Stimulated activated CD4-positive, alpha-beta T cell treated with anti-CD3 and anti-CD28 coated beads, Interleukin-2, amount 100 ng/mL, for 4 hours (primary cell): ENCODE data around the gene BACE2.

Experiments
- DNase-seq: peaks from one replicate; pipeline ENCODE4 v3.0.0-alpha.2; 2020; ENCODE audit warnings: low read depth

Gene BACE2

DNA sequence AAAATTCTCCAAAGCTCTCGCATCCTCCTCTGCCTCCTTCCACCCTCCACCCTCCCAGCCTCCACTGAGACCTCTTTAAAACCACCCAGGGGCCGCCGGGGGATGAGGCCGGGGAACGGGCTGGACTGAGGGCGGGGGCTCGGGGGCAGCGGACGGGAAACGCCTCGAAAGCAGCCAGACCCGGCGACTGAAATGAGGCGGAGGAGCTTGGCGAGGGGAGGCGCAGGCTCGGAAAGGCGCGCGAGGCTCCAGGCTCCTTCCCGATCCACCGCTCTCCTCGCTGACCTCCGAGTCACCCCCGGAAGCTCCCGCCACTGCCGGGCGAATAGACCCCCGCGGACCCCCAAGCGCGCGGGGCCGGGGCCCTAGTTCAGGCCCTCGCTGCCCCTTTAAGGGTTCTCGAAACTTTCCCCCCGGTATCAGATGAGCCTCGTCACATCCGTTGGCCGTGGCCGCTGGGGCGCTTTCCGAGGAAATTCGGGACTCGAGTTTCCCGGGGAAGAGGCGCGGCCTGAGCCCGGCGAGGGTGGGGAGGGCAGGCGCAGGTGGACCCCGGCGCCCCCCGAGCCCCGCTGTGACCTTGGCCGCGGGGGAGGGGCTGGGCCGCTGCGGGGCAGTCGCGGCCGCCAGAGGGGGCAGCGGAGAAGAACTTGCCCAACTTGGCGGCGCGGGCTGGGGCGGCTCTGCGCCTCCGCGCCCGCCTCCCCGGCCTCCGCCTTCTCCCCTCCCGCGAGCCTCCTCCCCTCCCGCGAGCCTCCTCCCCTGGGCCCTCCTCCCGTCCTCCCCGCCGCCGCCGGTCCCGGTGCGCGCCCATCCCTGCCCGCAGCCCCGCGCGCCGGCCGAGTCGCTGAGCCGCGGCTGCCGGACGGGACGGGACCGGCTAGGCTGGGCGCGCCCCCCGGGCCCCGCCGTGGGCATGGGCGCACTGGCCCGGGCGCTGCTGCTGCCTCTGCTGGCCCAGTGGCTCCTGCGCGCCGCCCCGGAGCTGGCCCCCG lies at the start of gene BACE2:
BACE2 (plus strand) TSS at position 813 of the 995 bp plus-strand sequence; CDS start at position 917, 104 bp downstream.
- peak; percentile 36 for DNase-seq

GRCh38 chr21:41119901-41120300 lies 48.1 kb upstream of the BACE2 start:
- no peak for DNase-seq

DNA sequence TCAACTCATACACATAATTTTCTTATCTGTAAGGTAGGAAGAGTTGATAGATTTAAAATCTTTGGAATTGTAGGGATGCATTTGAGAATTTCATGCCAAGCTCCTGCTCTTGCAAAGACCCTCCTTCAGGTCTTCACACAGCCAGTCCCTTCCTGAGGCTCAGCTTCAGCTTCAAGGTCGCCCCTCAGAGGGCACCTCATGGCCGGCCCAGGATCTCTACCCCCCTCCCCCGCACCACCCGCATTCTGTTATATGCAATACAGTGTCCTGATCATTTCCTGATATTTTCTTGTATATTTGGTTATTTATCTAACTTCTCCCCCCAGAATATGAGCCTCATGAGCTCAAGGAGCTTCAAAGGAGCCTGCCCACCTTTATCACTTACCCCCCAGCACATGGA lies 47.0 kb upstream of the BACE2 start:
- no peak for DNase-seq

DNA sequence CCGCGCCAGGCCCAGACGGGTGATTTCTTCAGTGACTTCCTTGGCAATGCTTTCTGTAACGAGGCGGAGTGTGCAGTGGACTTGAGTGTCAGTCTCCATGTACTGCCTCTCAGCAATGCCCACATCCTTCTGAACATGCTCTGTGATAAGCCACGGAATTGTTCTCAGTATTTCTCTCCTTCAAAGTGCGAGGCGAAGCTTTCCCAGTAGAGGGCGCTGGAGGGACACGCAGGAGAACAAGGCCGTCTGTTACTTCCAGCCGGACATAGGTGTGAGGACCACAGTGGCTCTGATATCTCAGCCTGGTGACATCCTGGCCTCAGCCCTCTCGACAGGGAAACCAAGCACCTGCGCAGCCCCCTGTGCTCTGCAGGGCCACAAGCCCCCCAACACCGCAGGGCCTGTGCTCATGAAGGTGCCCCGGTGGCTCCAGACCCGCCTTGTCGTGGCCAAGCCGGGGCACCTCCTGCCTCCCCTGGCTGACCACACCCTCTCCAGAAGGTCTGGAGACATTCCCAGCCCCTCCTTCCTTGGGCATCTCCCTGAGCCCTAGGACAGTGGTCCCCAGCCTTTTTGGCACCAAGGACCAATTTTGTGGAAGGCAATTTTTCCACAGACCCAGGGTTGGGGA lies 46.1 kb upstream of the BACE2 start:
- DNase-seq: peak; percentile 6

GRCh38 chr21:41124641-41125201 lies 43.2 kb upstream of the BACE2 start:
- no peak for DNase-seq

- no peak for DNase-seq
These were observed 39.0 kb upstream of the BACE2 start for GRCh38 chr21:41128981-41129380.

DNA sequence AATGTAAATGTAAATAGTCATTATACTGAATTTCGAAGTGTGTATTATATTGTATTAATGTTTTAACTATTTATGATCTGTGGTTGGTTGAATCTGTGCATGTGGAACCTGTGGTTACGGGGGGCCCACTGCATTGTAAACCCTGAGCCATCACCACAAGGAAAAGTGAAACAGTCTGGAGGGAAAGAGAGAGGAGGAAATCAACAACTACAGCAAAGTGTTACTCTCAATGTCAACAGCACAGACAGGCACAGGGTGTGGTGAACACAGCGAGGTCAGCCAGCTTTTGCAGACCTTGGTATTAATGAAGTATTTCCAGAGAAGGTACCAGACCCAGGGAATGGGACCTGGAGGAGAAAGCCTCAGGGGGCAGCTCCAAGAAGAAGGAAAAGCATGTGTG lies 37.1 kb upstream of the BACE2 start:
- no peak for DNase-seq

- no peak for DNase-seq
These were observed 34.0 kb upstream of the BACE2 start for GRCh38 chr21:41133874-41134522.

- DNase-seq: no peak
These were observed 32.2 kb upstream of the BACE2 start for GRCh38 chr21:41135746-41136145.

DNA sequence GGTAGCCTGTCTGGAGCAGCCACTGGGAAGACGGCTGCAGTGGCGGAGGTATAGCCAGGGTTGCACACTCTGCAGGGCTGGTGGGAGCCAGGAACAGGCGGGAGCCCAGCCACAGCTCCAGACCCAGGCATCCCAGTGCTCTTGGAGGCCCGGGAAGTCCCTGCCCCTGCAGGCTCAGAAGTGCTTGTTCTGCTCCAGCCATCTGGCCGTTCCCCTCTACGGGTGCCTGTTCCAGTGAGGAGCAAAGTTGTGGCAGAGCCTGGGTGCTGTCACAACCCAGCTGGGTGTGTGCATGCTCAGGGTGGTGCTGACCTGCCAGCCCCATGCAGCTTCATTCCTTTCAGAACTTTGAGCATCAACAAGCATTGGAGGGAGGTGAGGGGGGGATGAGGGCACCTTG lies 31.7 kb upstream of the BACE2 start:
- no peak for DNase-seq

DNA sequence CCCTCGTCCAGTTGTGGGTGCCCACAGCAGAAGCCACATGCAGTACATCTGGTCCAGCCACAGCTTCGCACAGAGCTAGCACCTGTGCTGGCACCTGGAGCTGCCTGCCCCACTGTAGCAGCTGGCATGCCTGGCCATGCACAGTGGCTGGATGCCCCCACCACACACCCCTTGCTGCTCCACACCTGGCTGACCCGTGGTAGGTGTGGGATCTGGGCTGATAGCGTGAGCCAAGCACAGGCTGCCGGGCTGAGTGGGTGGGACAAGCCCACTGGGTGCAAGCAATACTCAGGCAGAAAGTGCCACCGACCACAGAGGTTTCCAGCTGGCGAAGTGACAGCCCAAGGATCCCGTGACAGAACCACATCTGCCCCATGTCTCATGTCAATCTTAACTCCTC lies 30.6 kb upstream of the BACE2 start:
- DNase-seq: no peak

- DNase-seq: no peak
These were observed 30.1 kb upstream of the BACE2 start for GRCh38 chr21:41137889-41138288.

- DNase-seq: no peak
These were observed 29.2 kb upstream of the BACE2 start for GRCh38 chr21:41138711-41139110.

DNA sequence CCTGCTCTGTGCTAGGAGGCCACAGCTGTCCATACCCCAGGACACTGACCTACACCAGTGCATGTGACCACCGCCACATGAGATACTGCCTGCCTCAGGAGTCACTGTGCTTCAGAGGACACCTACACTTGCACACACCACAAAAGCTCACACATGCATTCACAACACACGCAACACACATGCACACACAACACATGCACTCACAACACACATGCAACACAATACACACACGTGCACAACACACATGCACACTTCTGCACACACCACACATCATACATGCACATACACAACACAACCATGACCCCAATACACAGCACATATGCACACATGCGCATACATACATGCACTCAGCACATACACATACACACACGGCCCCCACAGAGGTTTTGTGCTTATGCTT lies 28.7 kb upstream of the BACE2 start:
- no peak for DNase-seq

GRCh38 chr21:41139951-41140350 lies 28.0 kb upstream of the BACE2 start:
- no peak for DNase-seq

- no peak for DNase-seq
These were observed 26.9 kb upstream of the BACE2 start for GRCh38 chr21:41141031-41141457.

GRCh38 chr21:41142051-41142795 lies 25.7 kb upstream of the BACE2 start:
- no peak for DNase-seq

DNA sequence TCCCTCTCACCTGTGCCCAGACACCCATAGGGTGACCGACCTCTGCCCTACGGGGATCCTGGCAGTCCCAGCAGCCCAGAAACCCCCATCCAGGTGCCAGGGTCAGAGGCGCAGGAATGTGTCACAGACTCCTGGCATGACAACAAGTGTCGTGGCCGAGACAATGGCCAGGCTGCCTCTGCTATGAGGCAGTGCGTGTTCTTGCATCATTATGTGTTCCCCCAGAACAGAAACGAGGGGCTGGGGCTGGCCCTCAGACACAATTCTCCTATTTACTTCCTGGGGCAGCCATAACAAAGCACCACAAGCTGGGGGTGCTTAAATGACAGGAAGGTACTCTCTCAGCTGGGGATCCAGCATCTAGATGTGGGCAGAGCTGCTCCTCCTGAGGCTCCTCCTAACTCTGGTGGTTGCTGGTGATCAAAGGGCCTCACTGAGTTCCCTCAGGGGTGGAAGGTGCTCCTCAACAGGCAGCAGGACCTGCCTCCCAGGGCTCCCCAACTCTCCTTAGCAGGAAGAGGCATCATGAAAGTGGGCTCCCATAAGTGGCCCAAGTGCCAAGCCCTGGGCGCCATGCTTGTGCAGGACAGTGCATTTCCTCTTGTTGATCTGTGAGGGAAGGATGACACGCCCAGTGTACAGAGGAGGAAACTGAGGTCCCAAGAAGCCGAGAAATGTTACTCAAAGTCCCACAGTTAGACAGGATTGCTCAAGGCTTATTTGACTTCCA lies 24.2 kb upstream of the BACE2 start:
- no peak for DNase-seq

DNA sequence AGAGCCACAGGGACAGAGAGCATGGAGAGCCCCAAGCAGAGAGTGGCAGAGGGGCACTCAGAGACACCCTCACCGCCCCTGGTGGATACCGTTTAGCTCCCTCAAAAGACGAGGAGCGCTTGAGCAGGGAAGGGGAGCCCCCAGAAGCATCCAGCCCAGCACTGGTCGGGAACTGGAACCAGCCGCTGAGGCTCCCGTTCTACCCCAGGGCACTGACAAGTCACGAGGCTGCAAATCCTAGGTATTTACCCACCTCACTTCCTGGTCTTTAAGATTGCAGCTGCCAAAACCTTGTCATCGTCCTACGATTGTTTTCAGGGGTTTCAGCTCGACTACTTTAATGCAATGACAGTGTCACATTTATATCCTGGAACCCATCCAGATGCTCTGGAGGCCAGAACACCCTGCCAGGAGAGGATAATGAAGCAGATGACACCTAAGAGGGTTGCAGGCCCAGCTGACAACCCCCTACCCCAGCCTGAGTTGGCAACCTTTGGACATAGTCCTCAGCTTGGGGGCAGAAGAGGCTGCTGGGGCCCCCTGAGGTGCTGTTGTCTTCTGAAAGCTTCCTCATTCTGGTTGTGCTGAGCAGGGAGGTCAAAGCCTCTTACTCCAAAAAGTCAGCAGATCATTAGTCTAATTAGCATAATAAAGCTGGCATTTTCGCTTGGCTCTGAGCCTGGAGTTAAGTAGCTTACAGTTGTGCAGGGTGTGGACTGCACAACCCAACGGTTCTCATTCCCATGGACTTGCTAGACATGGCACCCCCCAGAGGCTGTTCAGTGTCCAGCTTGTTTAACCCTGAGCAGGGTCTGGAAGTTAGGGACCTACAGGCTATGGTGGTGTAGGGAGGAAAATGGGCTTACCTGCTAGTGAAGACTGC lies 20.6 kb upstream of the BACE2 start:
- no peak for DNase-seq

- no peak for DNase-seq
These were observed 20.0 kb upstream of the BACE2 start for GRCh38 chr21:41147979-41148355.
